Stromal cell of bone marrow (primary cell): ENCODE measurements around the gene JAG1.

ENCODE experiments used
- DNase-seq: peaks from one replicate; pipeline ENCODE4 v3.0.0-alpha.2; 2012; ENCODE audit warnings: low read depth

Gene JAG1

GRCh38 chr20:10699489-10699888 lies 25.7 kb upstream of the JAG1 start:
- no peak for DNase-seq

- DNase-seq = no peak
Observed at GRCh38 chr20:10696650-10697049, 22.9 kb upstream of the JAG1 start.

GRCh38 chr20:10689385-10689784 lies 15.6 kb upstream of the JAG1 start:
- DNase-seq = no peak

- no peak for DNase-seq
Observed at GRCh38 chr20:10687895-10688294, 14.1 kb upstream of the JAG1 start.

- no peak for DNase-seq
Observed at GRCh38 chr20:10686356-10687133, 12.7 kb upstream of the JAG1 start.

GRCh38 chr20:10683537-10683936 lies 9.7 kb upstream of the JAG1 start:
- DNase-seq = no peak

- DNase-seq = no peak
Observed at GRCh38 chr20:10682939-10683338, 9.1 kb upstream of the JAG1 start.

GRCh38 chr20:10681494-10681893 lies 7.7 kb upstream of the JAG1 start:
- no peak for DNase-seq

GRCh38 chr20:10680571-10680970 lies 6.8 kb upstream of the JAG1 start:
- no peak for DNase-seq

- no peak for DNase-seq
Observed at GRCh38 chr20:10679269-10679668, 5.5 kb upstream of the JAG1 start.

- DNase-seq = no peak
Observed at GRCh38 chr20:10676518-10676917, 2.7 kb upstream of the JAG1 start.

- no peak for DNase-seq
Observed at GRCh38 chr20:10675450-10675848, 1.6 kb upstream of the JAG1 start.

- peak; percentile 36 for DNase-seq
Observed at GRCh38 chr20:10674684-10675449, 1.1 kb upstream of the JAG1 start.

GRCh38 chr20:10673176-10673841 lies 490 bp downstream of the JAG1 start:
- DNase-seq = no peak

- no peak for DNase-seq
Observed at GRCh38 chr20:10672624-10673127, 1.1 kb downstream of the JAG1 start.

GRCh38 chr20:10671919-10672623 lies 1.7 kb downstream of the JAG1 start:
- no peak for DNase-seq

- peak; percentile 94 for DNase-seq
Observed at GRCh38 chr20:10671221-10671918, 2.4 kb downstream of the JAG1 start.

- no peak for DNase-seq
Observed at GRCh38 chr20:10670501-10671220, 3.1 kb downstream of the JAG1 start.

GRCh38 chr20:10669843-10670446 lies 3.9 kb downstream of the JAG1 start:
- no peak for DNase-seq

GRCh38 chr20:10668677-10669368 lies 5.0 kb downstream of the JAG1 start:
- no peak for DNase-seq
